AG08396 (cell line): ENCODE data around the gene GPR68.
"Not testable (repeated sequence)": the region's sequence is repeated elsewhere in the genome, so short reads cannot be mapped to it uniquely, and the experiment has no call there.

Source experiments
- DNase-seq: peaks from one replicate; pipeline ENCODE4 v3.0.0; 2012; ENCODE audit warnings: low spot score, mixed read lengths

The GPR68 gene

GRCh38 chr14:91190853-91191252 is 53.7 kb downstream of the GPR68 start:
- no peak for DNase-seq

DNA sequence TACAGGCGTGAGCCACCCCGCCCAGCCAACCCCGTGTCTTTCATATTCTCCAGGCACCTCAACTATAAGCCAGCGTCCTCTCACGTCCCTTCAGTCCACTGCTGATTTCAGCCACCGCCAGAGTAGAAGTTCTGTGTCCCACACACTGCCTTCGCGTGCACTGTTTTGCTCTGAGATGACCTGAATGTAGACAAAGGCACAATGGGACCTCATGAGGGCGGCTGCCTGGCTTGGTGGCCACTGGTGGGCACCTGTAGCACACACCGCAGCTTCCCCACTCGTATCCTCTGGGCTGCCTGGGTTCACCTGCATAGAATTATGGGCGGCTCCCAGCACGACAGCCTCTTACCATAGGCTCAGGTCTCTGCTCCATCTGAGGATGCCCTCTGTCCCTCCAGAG is 57.2 kb downstream of the GPR68 start:
- DNase-seq, result no peak

GRCh38 chr14:91186515-91187066 is 57.9 kb downstream of the GPR68 start:
- DNase-seq, result peak; percentile 74

DNA sequence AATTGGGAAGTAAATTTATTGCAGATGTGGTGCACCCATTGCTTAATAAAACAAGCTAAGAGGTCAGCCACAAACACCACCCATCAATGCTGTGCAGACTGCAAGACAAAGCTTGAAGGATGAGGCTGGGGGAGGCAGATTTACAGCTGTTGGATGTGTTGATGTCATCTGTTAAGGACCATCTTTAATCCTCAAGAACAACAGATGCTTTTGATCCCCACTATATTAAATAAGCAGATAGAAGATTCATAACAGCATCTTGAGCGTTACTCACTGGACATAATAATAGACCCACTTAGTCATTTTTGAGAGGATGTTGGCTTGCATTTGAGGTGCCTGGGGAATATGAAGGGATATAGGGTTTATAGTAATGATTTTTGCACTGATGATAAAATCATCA is 58.8 kb downstream of the GPR68 start:
- DNase-seq, result no peak

GRCh38 chr14:91184559-91184958 is 59.9 kb downstream of the GPR68 start:
- DNase-seq, result no peak

DNA sequence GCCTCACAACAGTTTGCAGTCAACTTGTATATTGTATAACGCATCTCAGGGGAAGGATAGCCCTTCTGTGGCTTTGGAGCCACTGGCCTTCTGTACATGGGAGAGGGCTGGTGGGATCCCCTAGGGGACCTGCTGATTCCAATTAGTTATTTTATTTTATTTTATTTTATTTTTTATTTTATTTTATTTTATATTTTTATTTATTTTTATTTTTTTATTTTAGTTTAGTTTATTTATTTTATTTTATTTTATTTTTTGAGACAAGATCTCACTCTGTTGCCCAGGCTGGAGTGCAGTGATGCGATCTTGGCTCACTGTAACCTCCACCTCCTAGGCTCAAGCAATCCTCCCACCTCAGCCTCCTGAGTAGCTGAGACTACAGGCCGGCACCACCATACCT is 61.8 kb downstream of the GPR68 start:
- DNase-seq, result not testable (repeated sequence)
